ENCODE data around the gene TSTD1. TPM values are rescaled to one million over a fixed set of nuclear protein-coding genes. Genes with fewer than 3 reads are reported as not detected.
"Not testable (repeated sequence)": the region's sequence is repeated elsewhere in the genome, so short reads cannot be mapped to it uniquely, and the experiment has no call there.

Gene TSTD1
- total and polyA plus RNA-seq, 8 donors: 24.8 to 131 (median 35.4) TPM

- no peaks in the 10 kb centered on the region for H3K4me1 ChIP-seq
- H3K4me3 ChIP-seq: no peak overlapping the region
- no peaks in the 10 kb centered on the region for H3K27me3 ChIP-seq
- no peaks in the 10 kb centered on the region for H3K36me3 ChIP-seq
- no peak overlapping the region for H3K27ac ChIP-seq
- DNase-seq: no peak
- no peak for FAIRE-seq
- intact Hi-C loops (cut with DNase I): no loop called here
- no peak for TF ChIP-seq CTCF (IDR thresholded peaks at IDR 0.05)
- 72 to 77% methylated on average over 3 of the region's 3 CpGs for WGBS, 2 donors
- ATAC-seq: no peak
- H3K9me3 ChIP-seq: no peaks in the 10 kb centered on the region
These were observed 27.9 kb upstream of the TSTD1 start for GRCh38 chr1:161066694-161067093.

DNA sequence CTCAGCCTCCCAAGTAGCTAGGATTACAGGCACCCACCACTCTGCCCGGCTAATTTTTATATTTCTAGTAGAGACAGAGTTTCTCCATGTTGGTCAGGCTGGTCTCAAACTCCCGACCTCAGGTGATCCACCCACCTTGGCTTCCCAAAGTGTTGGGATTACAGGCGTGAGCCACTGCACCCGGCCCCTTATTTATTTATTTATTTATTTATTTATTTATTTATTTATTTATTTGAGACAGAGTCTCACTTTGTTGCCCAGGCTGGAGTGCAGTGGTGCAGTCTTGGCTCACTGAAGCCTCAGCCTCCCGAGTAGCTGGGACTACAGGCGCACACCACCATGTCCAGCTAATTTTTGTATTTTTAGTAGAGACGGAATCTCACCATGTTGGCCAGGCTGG is 26.9 kb upstream of the TSTD1 start:
- ATAC-seq; H3K9me3 ChIP-seq; intact Hi-C loops (cut with DNase I); H3K4me3 ChIP-seq; H3K27ac ChIP-seq; DNase-seq; H3K36me3 ChIP-seq; FAIRE-seq; H3K4me1 ChIP-seq; H3K27me3 ChIP-seq: not testable (repeated sequence)
- WGBS, 2 donors: 86 to 91% methylated on average over 7 of the region's 7 CpGs

DNA sequence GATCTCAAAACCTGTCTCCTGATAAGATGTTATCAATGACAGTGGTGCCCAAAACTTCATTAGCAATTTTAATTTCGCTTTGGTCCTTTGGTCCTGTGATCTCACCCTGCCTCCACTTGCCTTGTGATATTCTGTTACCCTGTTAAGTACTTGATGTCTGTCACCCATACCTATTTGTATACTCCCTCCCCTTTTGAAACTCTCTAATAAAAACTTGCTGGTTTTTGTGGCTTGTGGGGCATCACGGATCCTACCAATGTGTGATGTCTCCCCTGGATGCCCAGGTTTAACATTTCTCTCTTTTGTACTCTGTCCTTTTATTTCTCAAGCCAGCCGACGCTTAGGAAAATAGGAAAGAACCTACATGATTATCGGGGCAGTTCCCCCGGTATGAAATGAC is 25.2 kb upstream of the TSTD1 start:
- ATAC-seq; H3K27me3 ChIP-seq; H3K27ac ChIP-seq; H3K4me3 ChIP-seq; H3K9me3 ChIP-seq; DNase-seq; FAIRE-seq; H3K4me1 ChIP-seq; H3K36me3 ChIP-seq; intact Hi-C loops (cut with DNase I): not testable (repeated sequence)
- 34 to 39% methylated on average over 6 of the region's 6 CpGs for WGBS, 2 donors

DNA sequence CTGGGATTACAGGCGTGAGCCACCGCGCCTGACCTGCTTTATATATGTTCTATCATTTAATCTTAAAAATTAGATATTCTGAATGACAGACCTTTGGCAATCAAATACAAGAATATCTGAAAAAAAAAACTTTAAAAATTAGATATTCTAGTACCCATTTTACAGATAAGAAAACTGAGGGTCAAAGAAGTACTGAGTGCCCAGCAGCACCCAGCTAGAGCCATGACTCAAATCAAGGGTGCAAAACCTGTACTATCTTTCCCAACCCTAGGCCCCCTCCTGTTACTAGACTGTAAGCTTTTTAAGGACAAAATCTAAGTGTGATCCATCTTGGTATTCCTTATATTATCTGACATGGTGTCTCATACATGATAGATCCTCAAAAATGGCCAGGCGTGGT is 22.7 kb upstream of the TSTD1 start:
- no peak for ATAC-seq

DNA sequence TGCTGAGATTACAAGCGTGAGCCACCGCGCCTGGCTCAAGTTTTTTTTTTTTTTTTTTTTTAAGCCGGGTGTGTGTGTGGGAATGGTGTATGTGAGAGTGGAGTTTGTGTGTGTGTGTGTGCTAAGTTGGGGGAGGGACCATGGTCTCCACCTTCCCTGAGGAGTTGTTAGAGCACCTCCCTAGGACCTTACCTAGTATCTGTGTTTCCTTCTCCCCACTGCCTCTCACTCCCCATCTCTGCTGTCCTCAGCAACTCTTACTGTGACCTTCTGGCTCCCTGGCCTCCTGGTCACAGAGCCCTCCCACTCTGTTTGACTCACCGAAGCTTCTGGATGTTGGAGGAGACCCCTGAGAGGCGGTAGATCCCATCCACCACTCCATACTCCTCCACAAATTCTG is 20.5 kb upstream of the TSTD1 start:
- TF ChIP-seq CTCF (IDR thresholded peaks at IDR 0.05): no peak
- no peak for ATAC-seq
- WGBS, 2 donors: 66 to 67% methylated on average over 6 of the region's 6 CpGs
- H3K27me3 ChIP-seq: no peaks in the 10 kb centered on the region
- H3K36me3 ChIP-seq: no peaks in the 10 kb centered on the region
- H3K4me1 ChIP-seq: no peaks in the 10 kb centered on the region
- no peak overlapping the region for H3K4me3 ChIP-seq
- no peak overlapping the region for H3K27ac ChIP-seq
- DNase-seq: no peak
- FAIRE-seq: no peak
- intact Hi-C loops (cut with DNase I): no loop called here
- H3K9me3 ChIP-seq: no peaks in the 10 kb centered on the region

More for the DNA sequence above, 22.7 kb upstream of the TSTD1 start:
- Histone ChIP-seq H3K36me3 (no peaks in the 10 kb centered on the region), H3K4me3 (no peak overlapping the region), H3K4me1 (no peaks in the 10 kb centered on the region), H3K27me3 (no peaks in the 10 kb centered on the region), H3K9me3 (no peaks in the 10 kb centered on the region), H3K27ac (no peak overlapping the region)
- no peak for DNase-seq
- 83 to 93% methylated on average over 4 of the region's 4 CpGs for WGBS, 2 donors
- no peak for FAIRE-seq
- no peak for TF ChIP-seq CTCF (IDR thresholded peaks at IDR 0.05)
- intact Hi-C loops (cut with DNase I): no loop called here

GRCh38 chr1:161054805-161055204 is 16.0 kb upstream of the TSTD1 start:
- Histone ChIP-seq H3K4me3 (no peak overlapping the region), H3K36me3 (no peaks in the 10 kb centered on the region), H3K9me3 (no peaks in the 10 kb centered on the region), H3K27ac (no peak overlapping the region), H3K27me3 (no peaks in the 10 kb centered on the region), H3K4me1 (no peaks in the 10 kb centered on the region)
- 63 to 74% methylated on average over 7 of the region's 7 CpGs for WGBS, 2 donors
- FAIRE-seq (no peak), ATAC-seq (no peak), DNase-seq (peak in 1 of 6 donors; percentile 20)
- no peak for TF ChIP-seq CTCF (IDR thresholded peaks at IDR 0.05)
- intact Hi-C loops (cut with DNase I): no loop called here
